RPMI8226 (cell line): Measurements from ENCODE around the gene HSPG2.

Experiments
- DNase-seq: peaks from one replicate; pipeline ENCODE4 v3.0.0-alpha.2; 2015

The HSPG2 gene

GRCh38 chr1:21857840-21858670 lies 79.1 kb downstream of the HSPG2 start:
- no peak for DNase-seq

GRCh38 chr1:21857142-21857839 lies 79.8 kb downstream of the HSPG2 start:
- DNase-seq = no peak

GRCh38 chr1:21855257-21856096 lies 81.6 kb downstream of the HSPG2 start:
- no peak for DNase-seq

- no peak for DNase-seq
Measured at GRCh38 chr1:21854751-21855131, 82.4 kb downstream of the HSPG2 start.

- DNase-seq = no peak
Measured at GRCh38 chr1:21854090-21854750, 82.9 kb downstream of the HSPG2 start.

GRCh38 chr1:21853131-21853427 lies 84.0 kb downstream of the HSPG2 start:
- DNase-seq = no peak

- DNase-seq = peak; percentile 88
Measured at GRCh38 chr1:21852282-21853130, 84.6 kb downstream of the HSPG2 start.

- no peak for DNase-seq
Measured at GRCh38 chr1:21851430-21852250, 85.5 kb downstream of the HSPG2 start.

GRCh38 chr1:21849909-21850576 lies 87.1 kb downstream of the HSPG2 start:
- DNase-seq = no peak

GRCh38 chr1:21848524-21849174 lies 88.5 kb downstream of the HSPG2 start:
- DNase-seq = no peak

- DNase-seq = no peak
Measured at GRCh38 chr1:21847223-21848205, 89.6 kb downstream of the HSPG2 start.

GRCh38 chr1:21845646-21846641 lies 91.2 kb downstream of the HSPG2 start:
- no peak for DNase-seq

GRCh38 chr1:21843996-21844395 lies 93.1 kb downstream of the HSPG2 start:
- DNase-seq = no peak

GRCh38 chr1:21843208-21843607 lies 93.9 kb downstream of the HSPG2 start:
- no peak for DNase-seq

GRCh38 chr1:21842606-21843162 lies 94.4 kb downstream of the HSPG2 start:
- DNase-seq = no peak

- DNase-seq = no peak
Measured at GRCh38 chr1:21841852-21842466, 95.2 kb downstream of the HSPG2 start.

- no peak for DNase-seq
Measured at GRCh38 chr1:21840981-21841380, 96.1 kb downstream of the HSPG2 start.
